Spleen (tissue), 7 donors: ENCODE measurements around the gene C1GALT1.

ENCODE experiments used
- CTCF ChIP-seq, 11 experiments: fragments of 200-600 bp in 7 of 11; fragments of 450-650 bp in 4 of 11; sonication (generic) in 4 of 11; IDR thresholded peaks in 8 of 11; conservative IDR thresholded peaks in 3 of 11; 1 replicate in 7 of 11; 2 replicates in 4 of 11; pipeline versions ENCODE4 v1.4.0 to v1.8.0; 2016 to 2021; ENCODE audit warnings: antibody characterized with exemption in 11 of 11, inconsistent platforms in 4 of 11, mild to moderate bottlenecking in 1 of 11
- POLR2A ChIP-seq, 3 donors: fragments of 450-650 bp; IDR thresholded peaks; one replicate each; pipeline ENCODE4 v1.5.1; 2017; ENCODE audit warnings: antibody characterized with exemption in 3 of 3, mild to moderate bottlenecking in 1 of 3
- POLR2AphosphoS5 ChIP-seq, 3 donors: sonication (generic); formaldehyde crosslinking; IDR thresholded peaks; one replicate each; pipeline ENCODE4 v1.5.1; 2017; ENCODE audit warnings: antibody characterized with exemption in 3 of 3
- donor health status: DM: no; HTN: no; CAD: no; lungs with moderate emphysema.
- donor health status: DM: no; HTN: no; CAD: no.
- donor health status: DM: no; HTN: no; CAD: no.

- no peak for TF ChIP-seq POLR2A (IDR thresholded peaks at IDR 0.05)
- peak in 1 of 11 experiments; percentile 4 for TF ChIP-seq CTCF (IDR thresholded peaks at IDR 0.05 in 8 of 11, conservative IDR thresholded peaks at IDR 0.05 in 3 of 11)
- peak in 1 of 3 donors; percentile 69 for TF ChIP-seq POLR2AphosphoS5 (IDR thresholded peaks at IDR 0.05)
Observed at GRCh38 chr7:7157177-7157886, 25.0 kb upstream of the C1GALT1 start.
